GM12801 (cell line): ENCODE data around the gene ATOH1.

Experiments
- CTCF ChIP-seq: IDR thresholded peaks from one replicate; pipeline ENCODE4 v1.5.1; 2011; ENCODE audit warnings: control low read depth; ENCODE audit not compliant: insufficient read length; ENCODE audit errors: extremely low read depth

ATOH1 gene, protein sequence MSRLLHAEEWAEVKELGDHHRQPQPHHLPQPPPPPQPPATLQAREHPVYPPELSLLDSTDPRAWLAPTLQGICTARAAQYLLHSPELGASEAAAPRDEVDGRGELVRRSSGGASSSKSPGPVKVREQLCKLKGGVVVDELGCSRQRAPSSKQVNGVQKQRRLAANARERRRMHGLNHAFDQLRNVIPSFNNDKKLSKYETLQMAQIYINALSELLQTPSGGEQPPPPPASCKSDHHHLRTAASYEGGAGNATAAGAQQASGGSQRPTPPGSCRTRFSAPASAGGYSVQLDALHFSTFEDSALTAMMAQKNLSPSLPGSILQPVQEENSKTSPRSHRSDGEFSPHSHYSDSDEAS

GRCh38 chr4:93828332-93828994, at the start of gene ATOH1:
Gene ATOH1, plus strand, starts transcription at chr4:93828753. Its CDS starts 174 bp downstream, at chr4:93828927.
- TF ChIP-seq CTCF = no peak

DNA sequence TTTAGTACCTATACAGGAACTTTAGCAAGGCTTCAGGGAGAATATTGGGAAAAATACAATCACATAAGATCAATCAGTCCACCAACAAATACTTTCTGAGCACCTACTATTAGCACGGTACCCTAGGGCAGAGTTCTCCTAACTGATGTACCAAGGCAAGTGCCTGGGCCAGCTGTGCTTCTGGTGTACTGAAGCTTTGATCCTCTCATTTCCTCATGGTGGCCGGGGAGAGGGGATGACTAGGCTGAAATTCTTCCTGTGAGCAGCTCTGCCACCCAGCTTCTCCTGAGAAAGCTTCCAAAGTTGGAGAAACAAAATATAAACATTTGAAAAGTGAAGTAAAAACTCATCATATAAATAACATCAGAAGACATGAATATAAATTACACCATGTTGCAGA, 49.3 kb upstream of the ATOH1 start:
- no peak for TF ChIP-seq CTCF

DNA sequence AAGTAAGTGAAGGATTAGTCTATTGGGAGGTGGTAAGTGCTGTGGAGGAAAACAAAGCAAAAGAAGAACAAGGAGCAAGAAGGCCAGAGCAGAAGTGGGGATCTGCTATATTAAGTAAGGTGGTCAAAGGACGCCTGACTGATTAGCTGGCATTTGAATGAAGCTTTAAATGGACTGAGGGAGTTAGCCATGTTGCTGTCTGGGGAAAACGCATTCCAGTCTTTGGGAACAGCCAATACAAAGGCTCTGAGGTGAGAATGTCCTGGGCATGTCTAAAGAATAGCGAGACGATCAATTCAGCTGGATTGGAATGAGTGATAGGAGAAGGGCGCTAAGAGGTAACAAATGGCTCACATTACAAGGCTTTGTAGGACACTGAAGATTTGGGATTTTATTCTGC, 48.5 kb upstream of the ATOH1 start:
- no peak for TF ChIP-seq CTCF

DNA sequence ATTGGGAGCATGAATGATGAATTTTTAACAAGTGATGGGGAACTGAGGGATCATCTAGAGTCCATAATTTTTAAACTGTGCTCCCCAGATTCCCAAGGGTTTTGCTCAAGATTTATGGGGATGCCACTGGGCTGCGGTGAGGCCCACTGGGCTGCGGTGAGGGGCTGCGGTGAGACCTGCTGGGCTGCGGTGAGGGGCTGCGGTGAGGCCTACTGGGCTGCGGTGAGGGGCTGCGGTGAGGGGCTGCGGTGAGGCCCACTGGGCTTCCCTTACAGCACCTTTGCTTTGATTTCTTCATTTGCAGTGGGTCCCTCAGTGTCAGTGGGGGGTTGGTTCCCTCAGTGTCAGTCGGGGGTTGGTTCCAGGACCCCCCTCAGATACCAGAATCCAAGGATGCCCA, 47.4 kb upstream of the ATOH1 start:
- no peak for TF ChIP-seq CTCF

GRCh38 chr4:93786149-93786548, 42.4 kb upstream of the ATOH1 start:
- no peak for TF ChIP-seq CTCF

DNA sequence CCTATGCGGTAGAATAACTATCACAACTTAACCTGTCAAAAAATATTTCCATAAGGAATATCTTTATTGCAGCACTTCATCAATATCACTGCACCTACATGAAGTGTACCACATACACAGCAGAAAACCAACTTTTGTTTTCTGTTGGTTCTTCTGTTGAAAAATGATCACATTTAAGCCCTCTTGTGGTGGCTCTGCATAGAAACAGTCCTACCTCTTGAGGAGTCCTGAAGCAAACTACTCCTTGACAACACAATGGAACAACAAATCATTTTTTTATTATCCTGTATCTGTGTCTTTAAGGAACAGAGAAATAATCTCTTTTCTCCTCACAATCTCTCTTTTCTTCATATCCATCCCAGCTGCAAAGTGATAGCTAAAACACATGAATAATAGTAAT, 39.8 kb upstream of the ATOH1 start:
- no peak for TF ChIP-seq CTCF

DNA sequence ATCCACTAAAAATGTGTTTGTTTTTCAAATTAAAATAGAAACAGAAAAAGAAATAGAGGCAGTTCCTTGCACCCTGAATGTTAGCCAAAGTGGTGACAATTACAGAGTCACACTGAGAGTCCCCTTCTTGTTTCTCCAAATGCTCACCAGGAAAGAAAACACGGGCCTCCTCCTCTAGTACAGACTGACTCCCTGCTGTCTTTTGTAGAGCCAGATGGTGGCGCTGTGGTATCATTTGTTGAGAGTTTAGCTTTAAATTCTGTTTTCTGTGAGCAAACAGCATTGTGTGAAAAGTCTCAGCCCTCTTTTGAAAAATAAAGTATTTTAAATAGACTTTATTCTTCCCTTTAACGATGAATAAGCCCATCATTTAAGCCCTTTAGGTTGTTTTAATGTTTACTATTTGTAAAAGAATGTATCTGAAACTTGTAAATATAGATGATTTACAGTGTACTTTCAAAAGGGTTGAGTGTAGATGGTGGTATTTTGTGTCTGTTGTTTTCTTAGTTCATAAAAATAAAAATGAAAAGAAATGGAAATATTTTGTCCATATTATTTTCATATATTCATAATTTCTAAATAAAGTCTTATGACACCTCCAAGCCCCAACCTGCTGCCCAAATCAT, 36.9 kb upstream of the ATOH1 start:
- no peak for TF ChIP-seq CTCF
